Measurements from ENCODE around the gene ATL2.

DNA sequence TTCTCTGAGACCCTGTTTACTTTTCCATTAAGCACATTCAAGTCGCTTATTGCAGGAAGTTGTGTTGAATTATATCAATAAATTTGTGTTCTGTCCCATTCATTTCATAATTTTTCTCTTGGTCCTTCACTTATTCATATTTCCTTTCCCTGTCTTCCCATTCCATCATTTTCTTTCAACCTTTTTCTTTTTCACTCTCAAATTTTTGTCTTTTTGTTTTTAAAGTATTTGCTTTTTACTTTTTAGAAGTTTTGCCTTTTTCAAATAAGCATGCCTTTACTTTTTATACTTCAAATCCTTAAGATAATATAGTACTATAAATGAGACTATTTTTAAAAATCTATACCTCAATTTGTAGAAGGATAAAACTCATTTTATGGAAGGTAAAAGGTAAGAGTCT, 120.5 kb downstream of the ATL2 start:
- TF ChIP-seq, protein P1, sequence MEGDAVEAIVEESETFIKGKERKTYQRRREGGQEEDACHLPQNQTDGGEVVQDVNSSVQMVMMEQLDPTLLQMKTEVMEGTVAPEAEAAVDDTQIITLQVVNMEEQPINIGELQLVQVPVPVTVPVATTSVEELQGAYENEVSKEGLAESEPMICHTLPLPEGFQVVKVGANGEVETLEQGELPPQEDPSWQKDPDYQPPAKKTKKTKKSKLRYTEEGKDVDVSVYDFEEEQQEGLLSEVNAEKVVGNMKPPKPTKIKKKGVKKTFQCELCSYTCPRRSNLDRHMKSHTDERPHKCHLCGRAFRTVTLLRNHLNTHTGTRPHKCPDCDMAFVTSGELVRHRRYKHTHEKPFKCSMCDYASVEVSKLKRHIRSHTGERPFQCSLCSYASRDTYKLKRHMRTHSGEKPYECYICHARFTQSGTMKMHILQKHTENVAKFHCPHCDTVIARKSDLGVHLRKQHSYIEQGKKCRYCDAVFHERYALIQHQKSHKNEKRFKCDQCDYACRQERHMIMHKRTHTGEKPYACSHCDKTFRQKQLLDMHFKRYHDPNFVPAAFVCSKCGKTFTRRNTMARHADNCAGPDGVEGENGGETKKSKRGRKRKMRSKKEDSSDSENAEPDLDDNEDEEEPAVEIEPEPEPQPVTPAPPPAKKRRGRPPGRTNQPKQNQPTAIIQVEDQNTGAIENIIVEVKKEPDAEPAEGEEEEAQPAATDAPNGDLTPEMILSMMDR (IDR thresholded peaks at IDR 0.05; ENCODE audit: low read depth, low read length) = no peak
- TF ChIP-seq, protein P2, sequence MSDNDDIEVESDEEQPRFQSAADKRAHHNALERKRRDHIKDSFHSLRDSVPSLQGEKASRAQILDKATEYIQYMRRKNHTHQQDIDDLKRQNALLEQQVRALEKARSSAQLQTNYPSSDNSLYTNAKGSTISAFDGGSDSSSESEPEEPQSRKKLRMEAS (IDR thresholded peaks at IDR 0.05; ENCODE audit: low read depth, low read length) = no peak
- TF ChIP-seq POLR2A (IDR thresholded peaks at IDR 0.05; ENCODE audit: extremely low read depth, insufficient read length) (no peak), MYC (IDR thresholded peaks at IDR 0.05; ENCODE audit: low read depth, low read length) (no peak)

Data from NB4 (cell line).